Osteocyte (in vitro differentiated cells): ENCODE measurements around the gene FOXN1. TPM values are rescaled to one million over a fixed set of nuclear protein-coding genes. Genes with fewer than 3 reads are reported as not detected.

Experiments used
- DNase-seq: peaks from one replicate; pipeline ENCODE4 v3.0.0; 2021; ENCODE audit warnings: mixed read lengths; ENCODE audit not compliant: unreplicated experiment; ENCODE audit errors: extremely low spot score
- H3K27ac Mint-ChIP-seq: one replicate; pipeline ENCODE4 v1.8.0; 2021; ENCODE audit warnings: mild to moderate bottlenecking, mixed read lengths; ENCODE audit not compliant: unreplicated experiment
- H3K27me3 Mint-ChIP-seq: one replicate; pipeline ENCODE4 v1.8.0; 2021; ENCODE audit warnings: mixed read lengths; ENCODE audit not compliant: unreplicated experiment
- H3K36me3 Mint-ChIP-seq: one replicate; pipeline ENCODE4 v1.8.0; 2021; ENCODE audit warnings: mixed read lengths; ENCODE audit not compliant: unreplicated experiment
- H3K4me1 Mint-ChIP-seq: one replicate; pipeline ENCODE4 v1.8.0; 2021; ENCODE audit warnings: mixed read lengths; ENCODE audit not compliant: unreplicated experiment
- H3K4me3 Mint-ChIP-seq: one replicate; pipeline ENCODE4 v1.8.0; 2021; ENCODE audit warnings: mild to moderate bottlenecking, moderate library complexity, mixed read lengths; ENCODE audit not compliant: unreplicated experiment
- H3K9me3 Mint-ChIP-seq: one replicate; pipeline ENCODE4 v1.8.0; 2021; ENCODE audit warnings: mixed read lengths; ENCODE audit not compliant: unreplicated experiment
- total RNA-seq: library from RNA; stranded (reverse); gene quantifications from 2 replicates; pipeline ENCODE4 v1.2.1, GENCODE V29; 2021
- TF ChIP-seq, protein P1 (sequence below): fragments of 200-600 bp; sonication (generic); IDR thresholded peaks from 2 replicates; pipeline ENCODE4 v1.5.0; 2021; ENCODE audit warnings: antibody characterized with exemption, mild to moderate bottlenecking, moderate library complexity

FOXN1 gene
- total RNA-seq, 1 donor from 2014 or later = not detected

DNA sequence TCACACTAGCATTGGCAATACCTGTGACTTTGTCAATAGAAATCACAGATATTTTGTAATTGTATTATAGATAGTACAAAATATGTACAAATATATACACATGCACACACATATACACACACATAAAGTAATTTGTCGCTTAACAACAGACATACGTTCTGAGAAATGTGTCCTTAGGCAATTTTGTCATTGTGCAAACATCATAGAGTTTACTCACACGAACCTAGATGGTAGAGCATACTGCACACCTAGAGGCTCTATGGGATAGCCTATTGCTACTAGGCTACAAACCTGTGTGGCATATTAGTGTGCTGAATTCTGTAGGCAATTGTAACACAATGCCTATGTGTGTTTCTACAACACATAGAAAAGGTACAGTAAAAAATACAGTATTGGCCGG is 35.3 kb downstream of the FOXN1 start:
- H3K4me3 Mint-ChIP-seq = no peak overlapping the region
- peaks cover 2% of the 10 kb centered on the region for H3K27me3 Mint-ChIP-seq
- no peak overlapping the region for H3K27ac Mint-ChIP-seq
- TF ChIP-seq, protein P1, sequence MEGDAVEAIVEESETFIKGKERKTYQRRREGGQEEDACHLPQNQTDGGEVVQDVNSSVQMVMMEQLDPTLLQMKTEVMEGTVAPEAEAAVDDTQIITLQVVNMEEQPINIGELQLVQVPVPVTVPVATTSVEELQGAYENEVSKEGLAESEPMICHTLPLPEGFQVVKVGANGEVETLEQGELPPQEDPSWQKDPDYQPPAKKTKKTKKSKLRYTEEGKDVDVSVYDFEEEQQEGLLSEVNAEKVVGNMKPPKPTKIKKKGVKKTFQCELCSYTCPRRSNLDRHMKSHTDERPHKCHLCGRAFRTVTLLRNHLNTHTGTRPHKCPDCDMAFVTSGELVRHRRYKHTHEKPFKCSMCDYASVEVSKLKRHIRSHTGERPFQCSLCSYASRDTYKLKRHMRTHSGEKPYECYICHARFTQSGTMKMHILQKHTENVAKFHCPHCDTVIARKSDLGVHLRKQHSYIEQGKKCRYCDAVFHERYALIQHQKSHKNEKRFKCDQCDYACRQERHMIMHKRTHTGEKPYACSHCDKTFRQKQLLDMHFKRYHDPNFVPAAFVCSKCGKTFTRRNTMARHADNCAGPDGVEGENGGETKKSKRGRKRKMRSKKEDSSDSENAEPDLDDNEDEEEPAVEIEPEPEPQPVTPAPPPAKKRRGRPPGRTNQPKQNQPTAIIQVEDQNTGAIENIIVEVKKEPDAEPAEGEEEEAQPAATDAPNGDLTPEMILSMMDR = no peak
- no peaks in the 10 kb centered on the region for H3K4me1 Mint-ChIP-seq
- H3K36me3 Mint-ChIP-seq = no peaks in the 10 kb centered on the region
- DNase-seq = no peak
- no peaks in the 10 kb centered on the region for H3K9me3 Mint-ChIP-seq

DNA sequence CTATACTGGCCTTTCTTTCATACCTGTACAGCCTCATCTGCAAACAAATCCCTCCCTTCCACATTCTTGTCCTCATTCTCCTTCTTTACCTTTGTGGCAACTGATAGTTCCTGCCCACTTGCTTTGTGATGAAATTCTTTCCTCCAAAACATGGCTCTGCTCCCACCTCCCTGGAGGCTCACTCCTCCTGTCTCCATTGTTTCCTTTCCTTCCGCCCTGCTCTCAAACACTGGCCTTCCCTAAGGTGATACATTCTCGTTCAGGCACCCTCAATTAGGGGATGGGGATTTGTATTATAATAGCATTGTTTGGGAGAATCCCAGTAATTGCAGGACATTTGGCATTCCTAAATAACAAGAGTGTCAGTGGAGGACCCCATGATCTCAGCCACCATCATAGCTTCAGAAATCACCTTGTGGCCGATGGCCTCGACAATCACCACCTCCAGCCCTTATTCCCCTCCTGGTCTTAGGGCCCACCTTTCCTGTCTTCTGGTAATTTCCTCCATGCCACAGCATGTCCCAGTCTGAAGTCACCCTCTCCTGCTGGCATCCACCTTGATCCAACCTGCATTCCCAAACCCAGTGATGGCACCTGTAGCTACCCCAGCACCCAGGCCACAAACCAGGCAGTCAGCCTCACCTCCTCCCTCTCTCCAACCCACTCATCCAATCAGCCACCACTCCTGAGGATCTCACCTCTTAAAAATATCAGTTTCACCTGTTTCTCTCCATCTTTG is 38.4 kb downstream of the FOXN1 start:
- Mint-ChIP-seq H3K4me3 (no peak overlapping the region), H3K9me3 (no peaks in the 10 kb centered on the region), H3K27ac (no peak overlapping the region), H3K4me1 (peaks cover 6% of the 10 kb centered on the region), H3K27me3 (no peaks in the 10 kb centered on the region), H3K36me3 (no peaks in the 10 kb centered on the region)
- TF ChIP-seq, protein P1 = no peak
- DNase-seq = no peak

DNA sequence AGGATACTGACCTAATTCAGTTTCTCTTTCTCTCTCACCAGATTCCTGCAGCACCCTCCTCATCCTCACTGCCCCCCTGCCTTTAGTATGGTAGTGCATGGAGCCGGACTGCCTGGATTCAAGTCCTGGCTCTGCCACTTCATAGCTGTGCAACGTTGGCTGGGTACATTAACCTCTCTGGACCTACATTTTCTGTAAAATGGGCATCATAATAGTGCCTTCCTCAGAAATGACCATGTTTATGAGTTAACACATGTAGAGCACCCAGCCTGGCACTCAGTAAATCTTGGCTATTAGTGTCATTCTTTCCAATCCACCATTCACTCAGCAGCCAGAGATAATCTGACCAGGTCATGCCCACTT is 39.0 kb downstream of the FOXN1 start:
- Mint-ChIP-seq H3K36me3 (no peaks in the 10 kb centered on the region), H3K4me3 (no peak overlapping the region), H3K27me3 (no peaks in the 10 kb centered on the region), H3K4me1 (peaks cover 8% of the 10 kb centered on the region), H3K27ac (no peak overlapping the region), H3K9me3 (no peaks in the 10 kb centered on the region)
- DNase-seq = no peak
- TF ChIP-seq, protein P1 = no peak

DNA sequence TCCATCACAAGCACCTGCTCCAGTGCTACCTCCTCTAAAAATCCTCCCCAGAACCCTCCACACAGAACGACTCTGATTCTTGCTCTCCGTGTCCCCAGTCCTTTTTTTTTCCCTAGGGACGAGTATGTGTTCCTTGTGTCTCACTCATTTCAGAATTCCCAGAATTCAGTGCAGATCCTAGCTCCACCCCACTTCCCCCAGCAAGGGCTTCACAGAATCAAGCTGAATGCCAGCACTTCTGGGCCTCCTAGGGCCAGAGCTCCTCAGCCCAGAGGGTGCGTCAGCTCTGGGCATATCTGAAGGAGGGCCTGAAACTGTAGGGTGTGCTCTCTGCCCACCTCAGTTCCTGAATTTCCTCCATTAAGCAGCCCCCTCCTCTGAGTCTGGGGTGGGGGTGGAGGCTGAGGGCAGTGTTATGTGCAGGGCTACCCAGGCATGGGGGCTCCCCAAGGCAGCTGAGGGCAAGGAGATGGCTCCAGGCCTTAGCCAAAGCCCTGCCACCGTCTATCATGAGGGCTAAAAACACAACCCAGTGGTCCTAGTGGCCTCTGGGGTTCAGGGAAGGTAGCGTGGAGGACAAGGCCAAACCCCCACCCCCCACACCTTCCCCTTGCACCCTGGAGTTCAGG is 39.8 kb downstream of the FOXN1 start:
- Mint-ChIP-seq H3K36me3 (no peaks in the 10 kb centered on the region), H3K9me3 (no peaks in the 10 kb centered on the region), H3K27ac (no peak overlapping the region), H3K27me3 (no peaks in the 10 kb centered on the region), H3K4me3 (no peak overlapping the region), H3K4me1 (peaks cover 8% of the 10 kb centered on the region)
- no peak for DNase-seq
- TF ChIP-seq, protein P1 = no peak

DNA sequence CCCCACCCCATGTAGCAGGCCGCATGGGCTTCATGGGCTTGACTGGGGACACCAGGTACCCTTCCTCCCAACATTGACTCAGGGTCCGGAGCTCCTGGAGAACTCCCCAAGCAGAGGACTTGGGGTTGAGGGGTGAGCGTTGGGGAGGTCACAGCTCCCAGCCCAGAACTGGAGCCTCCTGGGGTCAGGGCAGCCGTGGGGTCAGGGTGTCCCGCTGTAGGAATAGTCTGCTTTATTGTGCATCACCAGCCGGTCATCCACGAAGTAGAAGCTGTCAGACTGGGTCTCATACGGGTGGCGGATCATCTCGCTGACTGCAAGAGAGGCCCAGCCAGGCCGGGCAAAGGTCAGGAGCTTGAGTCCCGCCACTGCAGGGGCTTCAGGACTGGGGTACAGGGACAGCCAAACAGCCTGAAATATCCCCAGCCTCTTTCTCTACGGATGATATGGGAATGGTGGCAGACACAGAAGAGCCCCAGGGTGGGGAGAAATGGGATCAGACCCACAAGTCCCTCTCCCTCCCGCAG is 41.0 kb downstream of the FOXN1 start:
- H3K4me3 Mint-ChIP-seq = no peak overlapping the region

More for the DNA sequence above, 41.0 kb downstream of the FOXN1 start:
- no peak for DNase-seq
- no peaks in the 10 kb centered on the region for H3K36me3 Mint-ChIP-seq
- no peak overlapping the region for H3K27ac Mint-ChIP-seq
- peaks cover 19% of the 10 kb centered on the region for H3K4me1 Mint-ChIP-seq
- H3K27me3 Mint-ChIP-seq = no peaks in the 10 kb centered on the region
- H3K9me3 Mint-ChIP-seq = no peaks in the 10 kb centered on the region
- TF ChIP-seq, protein P1 = no peak
